ENCODE results near the gene VPS13A. TPM values are rescaled to one million over a fixed set of nuclear protein-coding genes. Genes with fewer than 3 reads are reported as not detected.
"Not testable (repeated sequence)": the region's sequence is repeated elsewhere in the genome, so short reads cannot be mapped to it uniquely, and the experiment has no call there.

Gene VPS13A
- polyA plus RNA-seq, 1 donor: 42.6 TPM

- no peak for DNase-seq
Observed at GRCh38 chr9:77180056-77180455, 2.7 kb downstream of the VPS13A start.

- DNase-seq: no peak
Observed at GRCh38 chr9:77183581-77183980, 6.2 kb downstream of the VPS13A start.

- DNase-seq: no peak
Observed at GRCh38 chr9:77188242-77188641, 10.9 kb downstream of the VPS13A start.

- DNase-seq: no peak
Observed at GRCh38 chr9:77194423-77194822, 17.1 kb downstream of the VPS13A start.

GRCh38 chr9:77210116-77210515 lies 32.8 kb downstream of the VPS13A start:
- no peak for DNase-seq

GRCh38 chr9:77211561-77211960 lies 34.2 kb downstream of the VPS13A start:
- DNase-seq: no peak

- no peak for DNase-seq
Observed at GRCh38 chr9:77212801-77213200, 35.5 kb downstream of the VPS13A start.

GRCh38 chr9:77215874-77216273 lies 38.5 kb downstream of the VPS13A start:
- peak; percentile 5 for DNase-seq

GRCh38 chr9:77218612-77219011 lies 41.3 kb downstream of the VPS13A start:
- no peak for DNase-seq

- no peak for DNase-seq
Observed at GRCh38 chr9:77221431-77221830, 44.1 kb downstream of the VPS13A start.

GRCh38 chr9:77224746-77225312 lies 47.5 kb downstream of the VPS13A start:
- no peak for DNase-seq

- DNase-seq: no peak
Observed at GRCh38 chr9:77236693-77237092, 59.4 kb downstream of the VPS13A start.

- no peak for DNase-seq
Observed at GRCh38 chr9:77237896-77238295, 60.6 kb downstream of the VPS13A start.

- DNase-seq: no peak
Observed at GRCh38 chr9:77251050-77251449, 73.7 kb downstream of the VPS13A start.

- DNase-seq: no peak
Observed at GRCh38 chr9:77257275-77257674, 79.9 kb downstream of the VPS13A start.

GRCh38 chr9:77261605-77262004 lies 84.3 kb downstream of the VPS13A start:
- DNase-seq: no peak

- not testable (repeated sequence) for DNase-seq
Observed at GRCh38 chr9:77267762-77268161, 90.4 kb downstream of the VPS13A start.

- DNase-seq: no peak
Observed at GRCh38 chr9:77271023-77271690, 93.8 kb downstream of the VPS13A start.

GRCh38 chr9:77276799-77277198 lies 99.5 kb downstream of the VPS13A start:
- no peak for DNase-seq

- DNase-seq: no peak
Observed at GRCh38 chr9:77277719-77278118, 100.4 kb downstream of the VPS13A start.

GRCh38 chr9:77283991-77284390 lies 106.7 kb downstream of the VPS13A start:
- no peak for DNase-seq

- DNase-seq: no peak
Observed at GRCh38 chr9:77284616-77285015, 107.3 kb downstream of the VPS13A start.

GRCh38 chr9:77290373-77290772 lies 113.0 kb downstream of the VPS13A start:
- no peak for DNase-seq

GRCh38 chr9:77291714-77292113 lies 114.4 kb downstream of the VPS13A start:
- no peak for DNase-seq
